Brain microvascular endothelial cell (primary cell): ENCODE measurements around the gene KCND2.

Source experiments
- DNase-seq: peaks from one replicate; pipeline ENCODE4 v3.0.0-alpha.2; 2020
- H3K27ac ChIP-seq: fragments of 250-450 bp; sonication (Bioruptor Pico); 2 replicates; pipeline ENCODE4 v1.5.1; 2020; ENCODE audit warnings: mild to moderate bottlenecking, moderate library complexity
- H3K27me3 ChIP-seq: fragments of 250-450 bp; sonication (Bioruptor Pico); replicated peaks from 2 replicates; pipeline ENCODE4 v1.5.1; 2020; ENCODE audit warnings: mild to moderate bottlenecking
- H3K36me3 ChIP-seq: fragments of 250-450 bp; sonication (Bioruptor Pico); replicated peaks from 2 replicates; pipeline ENCODE4 v1.5.1; 2020; ENCODE audit warnings: mild to moderate bottlenecking
- H3K4me3 ChIP-seq: 2 replicates; pipeline ENCODE4 v1.5.1; 2011; ENCODE audit warnings: low read depth, mild to moderate bottlenecking, control low read depth, low read length, moderate library complexity
- in situ Hi-C: cut with HindIII; loops from 2 replicates; pipeline ENCODE4 v1.10.0; 2017; ENCODE audit warnings: low sequenced_read_pairs, low pct_ligation_motif_present
- TF ChIP-seq, protein P1 (sequence below): IDR thresholded peaks from 2 replicates; pipeline ENCODE4 v1.5.1; 2011; ENCODE audit warnings: low read depth, mild to moderate bottlenecking, moderate library complexity, low read length, control low read depth, inconsistent platforms; ENCODE audit errors: missing control alignments

The KCND2 gene

DNA sequence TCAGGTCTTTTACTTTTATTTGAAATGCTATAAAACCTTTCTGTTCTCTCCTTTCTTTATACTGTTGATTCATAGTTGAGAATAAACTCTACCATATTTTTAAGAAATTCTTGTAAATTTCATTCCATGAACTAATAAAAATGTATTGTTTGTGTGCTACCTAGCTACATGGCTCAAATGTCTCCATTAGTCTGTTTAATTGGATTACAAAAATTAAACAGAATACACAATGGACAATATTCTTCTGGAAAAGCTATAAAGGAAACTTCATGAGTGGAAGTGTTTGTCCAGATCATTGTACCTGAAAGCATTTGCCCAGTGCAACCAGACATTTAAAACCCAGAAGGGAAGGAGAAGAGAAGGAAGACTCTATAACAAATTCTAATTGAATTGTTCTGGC lies 20.1 kb downstream of the KCND2 start:
- no peak for DNase-seq
- in situ Hi-C loops = no loop called here
- no peak overlapping the region for H3K4me3 ChIP-seq
- TF ChIP-seq, protein P1, sequence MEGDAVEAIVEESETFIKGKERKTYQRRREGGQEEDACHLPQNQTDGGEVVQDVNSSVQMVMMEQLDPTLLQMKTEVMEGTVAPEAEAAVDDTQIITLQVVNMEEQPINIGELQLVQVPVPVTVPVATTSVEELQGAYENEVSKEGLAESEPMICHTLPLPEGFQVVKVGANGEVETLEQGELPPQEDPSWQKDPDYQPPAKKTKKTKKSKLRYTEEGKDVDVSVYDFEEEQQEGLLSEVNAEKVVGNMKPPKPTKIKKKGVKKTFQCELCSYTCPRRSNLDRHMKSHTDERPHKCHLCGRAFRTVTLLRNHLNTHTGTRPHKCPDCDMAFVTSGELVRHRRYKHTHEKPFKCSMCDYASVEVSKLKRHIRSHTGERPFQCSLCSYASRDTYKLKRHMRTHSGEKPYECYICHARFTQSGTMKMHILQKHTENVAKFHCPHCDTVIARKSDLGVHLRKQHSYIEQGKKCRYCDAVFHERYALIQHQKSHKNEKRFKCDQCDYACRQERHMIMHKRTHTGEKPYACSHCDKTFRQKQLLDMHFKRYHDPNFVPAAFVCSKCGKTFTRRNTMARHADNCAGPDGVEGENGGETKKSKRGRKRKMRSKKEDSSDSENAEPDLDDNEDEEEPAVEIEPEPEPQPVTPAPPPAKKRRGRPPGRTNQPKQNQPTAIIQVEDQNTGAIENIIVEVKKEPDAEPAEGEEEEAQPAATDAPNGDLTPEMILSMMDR = no peak
- H3K27ac ChIP-seq = no peak overlapping the region
- H3K27me3 ChIP-seq = no peaks in the 10 kb centered on the region
- no peaks in the 10 kb centered on the region for H3K36me3 ChIP-seq

DNA sequence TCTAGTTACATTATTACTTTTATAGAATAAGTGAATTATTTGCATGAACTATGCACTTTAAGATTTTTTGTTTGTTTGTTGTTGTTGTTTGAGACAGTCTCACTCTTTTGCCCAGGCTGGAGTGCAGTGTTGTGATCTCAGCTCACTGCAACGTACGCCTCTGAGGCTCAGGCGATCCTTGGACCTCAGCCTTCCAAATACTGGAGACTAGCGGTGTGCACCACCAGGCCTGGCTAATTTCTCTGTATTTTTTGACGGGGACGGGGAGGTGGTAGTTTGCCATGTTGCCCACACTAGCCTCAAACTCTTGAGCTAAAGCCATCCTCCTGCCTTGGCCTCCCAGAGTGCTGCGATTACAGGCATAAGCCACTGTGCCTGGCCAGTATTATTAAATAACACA lies 29.2 kb downstream of the KCND2 start:
- no peak for DNase-seq
- in situ Hi-C loops = no loop called here
- TF ChIP-seq, protein P1 = no peak
- Histone ChIP-seq H3K36me3 (no peaks in the 10 kb centered on the region), H3K27ac (no peak overlapping the region), H3K27me3 (no peaks in the 10 kb centered on the region), H3K4me3 (no peak overlapping the region)

DNA sequence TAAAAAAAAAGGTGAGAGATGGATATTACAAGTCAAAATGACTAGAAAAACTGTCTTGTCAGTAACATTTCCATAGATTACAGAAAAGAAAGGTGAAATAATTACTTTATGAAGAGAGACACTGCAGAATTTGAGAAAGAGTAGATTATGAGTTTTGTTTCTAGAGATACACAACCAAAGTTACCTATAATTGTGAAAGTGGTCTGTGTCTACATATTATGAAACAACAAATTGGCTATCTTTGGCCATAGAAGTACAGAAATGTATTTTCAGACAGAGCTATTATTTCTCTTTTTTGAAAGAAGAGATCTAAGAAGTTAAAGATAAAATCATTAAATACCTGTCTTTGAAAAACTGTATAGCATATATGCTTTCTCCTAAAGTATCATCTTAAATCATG lies 30.1 kb downstream of the KCND2 start:
- TF ChIP-seq, protein P1 = no peak
- DNase-seq = no peak
- no peak overlapping the region for H3K4me3 ChIP-seq
- no peaks in the 10 kb centered on the region for H3K36me3 ChIP-seq
- no peaks in the 10 kb centered on the region for H3K27me3 ChIP-seq
- no peak overlapping the region for H3K27ac ChIP-seq
- in situ Hi-C loops = no loop called here

DNA sequence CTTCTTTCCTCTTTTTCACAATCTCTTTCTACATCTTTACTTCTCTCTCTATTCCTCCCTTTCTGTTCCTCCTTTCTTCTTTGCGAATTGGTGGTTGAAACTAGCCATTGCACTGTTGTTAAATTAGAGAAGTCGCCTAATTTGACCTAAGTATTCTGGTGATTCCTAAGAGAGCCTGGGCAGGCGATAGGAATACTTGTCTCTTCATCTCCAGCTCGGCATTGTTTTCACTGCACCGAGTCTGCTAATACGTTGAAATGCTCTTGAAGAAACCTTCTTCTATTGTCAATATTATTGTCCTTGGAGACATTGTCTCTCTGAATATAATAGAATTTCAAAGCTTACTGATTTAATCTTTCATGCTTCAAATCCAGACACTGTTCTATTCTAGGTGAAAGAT lies 31.7 kb downstream of the KCND2 start:
- no peaks in the 10 kb centered on the region for H3K27me3 ChIP-seq
- TF ChIP-seq, protein P1 = no peak
- in situ Hi-C loops = no loop called here
- H3K27ac ChIP-seq = no peak overlapping the region
- DNase-seq = no peak
- H3K4me3 ChIP-seq = no peak overlapping the region
- no peaks in the 10 kb centered on the region for H3K36me3 ChIP-seq

DNA sequence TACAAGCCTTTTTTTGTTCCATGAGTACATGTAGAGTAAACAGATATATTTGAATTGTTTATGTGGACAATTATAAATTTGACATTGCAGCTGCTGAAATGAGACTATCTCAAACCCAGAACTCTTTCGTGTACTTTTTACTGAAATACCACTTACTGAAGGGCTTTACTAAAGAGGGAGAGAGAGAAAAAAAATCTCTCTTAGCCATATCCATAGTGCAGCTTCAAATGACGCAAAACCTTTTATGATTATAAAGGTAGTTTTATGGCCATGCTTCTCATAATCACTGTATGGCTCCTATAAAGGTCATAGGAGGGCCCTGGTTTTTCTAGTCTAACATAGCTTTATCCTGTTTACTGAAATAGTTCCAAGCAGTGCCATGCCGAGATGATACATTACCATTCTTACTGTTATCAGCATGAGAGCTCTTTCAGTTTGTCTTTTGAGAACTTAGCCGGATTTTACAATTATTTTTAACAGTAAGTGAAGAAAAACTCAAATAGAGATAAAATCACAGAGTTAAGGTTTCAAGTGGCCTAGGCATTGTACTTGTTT lies 35.1 kb downstream of the KCND2 start:
- in situ Hi-C loops = no loop called here
- H3K36me3 ChIP-seq = no peaks in the 10 kb centered on the region
- H3K27ac ChIP-seq = no peak overlapping the region
- H3K27me3 ChIP-seq = no peaks in the 10 kb centered on the region
- DNase-seq = no peak
- TF ChIP-seq, protein P1 = no peak
- no peak overlapping the region for H3K4me3 ChIP-seq
